GM19239 (cell line): Measurements from ENCODE around the gene FGF6.
"Not testable (repeated sequence)": the region's sequence is repeated elsewhere in the genome, so short reads cannot be mapped to it uniquely, and the experiment has no call there.

Experiments used
- DNase-seq: peaks from one replicate; pipeline ENCODE4 v3.0.0; 2011; ENCODE audit warnings: low spot score; ENCODE audit not compliant: insufficient read length
- FAIRE-seq: peaks from 2 replicates; lab custom pipeline; 2011; peaks lifted over from hg19 to GRCh38; lab: Jason Lieb, UNC

Gene FGF6, protein sequence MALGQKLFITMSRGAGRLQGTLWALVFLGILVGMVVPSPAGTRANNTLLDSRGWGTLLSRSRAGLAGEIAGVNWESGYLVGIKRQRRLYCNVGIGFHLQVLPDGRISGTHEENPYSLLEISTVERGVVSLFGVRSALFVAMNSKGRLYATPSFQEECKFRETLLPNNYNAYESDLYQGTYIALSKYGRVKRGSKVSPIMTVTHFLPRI

DNA sequence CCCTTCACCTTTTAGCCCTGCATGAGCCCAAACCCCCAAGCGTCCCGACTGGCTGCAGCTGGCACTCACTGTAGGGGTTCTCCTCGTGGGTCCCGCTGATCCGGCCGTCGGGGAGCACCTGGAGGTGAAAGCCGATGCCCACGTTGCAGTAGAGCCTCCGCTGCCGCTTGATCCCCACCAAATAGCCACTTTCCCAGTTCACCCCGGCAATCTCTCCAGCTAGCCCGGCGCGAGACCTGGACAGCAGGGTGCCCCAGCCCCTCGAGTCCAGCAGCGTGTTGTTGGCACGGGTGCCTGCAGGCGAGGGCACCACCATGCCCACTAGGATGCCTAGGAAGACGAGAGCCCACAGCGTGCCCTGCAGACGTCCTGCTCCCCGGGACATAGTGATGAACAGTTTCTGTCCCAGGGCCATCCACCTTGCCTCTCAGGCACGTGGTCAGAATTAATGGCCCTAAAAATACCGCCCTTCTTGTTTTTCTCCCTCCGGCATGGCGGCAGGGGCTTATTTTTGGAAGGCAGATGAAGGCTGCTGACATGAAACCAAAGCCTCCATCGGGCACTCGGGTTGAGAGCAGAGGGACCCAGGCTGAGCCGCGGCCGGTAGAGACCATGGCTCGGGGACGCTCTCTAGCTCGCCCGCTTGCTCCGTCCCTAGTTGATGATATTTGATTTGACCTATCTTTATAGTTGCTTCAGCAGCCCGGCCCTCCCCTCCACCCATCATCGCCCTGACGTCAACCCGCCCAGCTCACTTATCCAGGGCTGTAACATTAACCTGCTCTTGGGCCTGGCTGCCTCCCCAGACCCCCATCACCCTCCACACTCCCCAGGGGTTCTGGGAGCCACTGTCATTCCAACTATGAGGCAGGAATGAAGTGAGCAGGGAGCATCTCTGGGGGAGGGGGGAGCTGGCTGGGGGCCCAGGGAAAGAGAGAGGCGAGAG is at the start of gene FGF6:
TSS of gene FGF6 (minus strand) at position 660 of the 946 bp plus-strand sequence. CDS start at position 415, 245 bp downstream.
- DNase-seq: no peak
- FAIRE-seq: no peak

DNA sequence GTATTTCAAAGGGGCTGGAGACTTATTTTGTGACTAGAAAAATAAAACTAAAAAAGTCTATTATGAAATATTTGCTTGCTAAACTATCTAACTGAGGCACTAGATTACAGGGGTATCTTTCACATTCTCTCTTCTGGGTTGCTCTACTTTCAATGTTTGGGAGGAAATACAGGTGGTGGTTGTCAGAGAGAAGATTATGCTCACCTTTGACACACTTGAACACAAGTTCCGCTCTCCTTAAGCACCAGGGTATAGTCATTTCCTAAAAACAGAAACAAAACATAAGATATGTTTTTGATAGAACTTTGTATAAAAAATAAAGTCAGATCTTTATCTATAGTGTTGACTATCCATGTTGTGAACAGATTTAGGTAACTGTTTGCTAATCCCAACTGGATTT is 45.4 kb upstream of the FGF6 start:
- FAIRE-seq (no peak), DNase-seq (no peak)

DNA sequence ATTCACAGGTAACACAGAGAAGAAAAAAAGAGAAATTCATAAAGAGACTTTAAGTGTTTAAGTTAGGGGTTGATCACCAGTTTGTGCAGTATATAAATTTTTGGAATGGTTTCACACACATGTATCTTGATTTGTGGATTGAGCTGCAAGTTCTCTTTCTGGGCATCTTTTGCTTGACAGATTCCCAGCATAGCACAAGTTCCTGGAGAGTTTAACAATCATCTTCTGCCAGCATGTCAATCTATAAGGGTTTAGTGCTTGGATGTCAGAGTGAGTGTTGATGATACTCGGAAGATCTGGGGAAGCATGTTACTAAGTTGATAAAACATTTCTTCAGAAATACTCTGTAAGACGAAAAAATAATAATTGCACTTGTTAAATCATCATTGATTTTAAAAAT is 43.9 kb upstream of the FGF6 start:
- FAIRE-seq (no peak), DNase-seq (no peak)

DNA sequence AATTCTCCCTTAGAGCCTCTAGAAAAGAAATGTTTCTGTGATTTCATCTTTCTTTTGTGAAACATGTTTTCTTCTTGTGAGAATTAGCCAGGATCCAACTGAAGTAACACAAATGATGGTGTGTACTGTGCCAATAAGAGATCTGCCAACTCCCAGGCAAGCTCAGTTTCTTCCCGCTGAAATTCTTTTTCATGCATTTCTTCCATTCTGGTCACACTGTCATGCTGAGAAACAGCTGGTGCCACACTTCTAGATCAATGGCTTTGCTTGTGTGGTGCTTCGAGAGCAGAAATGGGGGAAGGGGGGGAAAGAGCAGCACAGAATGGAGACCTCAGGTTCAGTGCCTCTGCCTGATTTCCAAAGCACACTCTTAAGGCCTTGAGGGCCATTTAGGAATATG is 41.4 kb upstream of the FGF6 start:
- DNase-seq (no peak), FAIRE-seq (peak; percentile 55)

DNA sequence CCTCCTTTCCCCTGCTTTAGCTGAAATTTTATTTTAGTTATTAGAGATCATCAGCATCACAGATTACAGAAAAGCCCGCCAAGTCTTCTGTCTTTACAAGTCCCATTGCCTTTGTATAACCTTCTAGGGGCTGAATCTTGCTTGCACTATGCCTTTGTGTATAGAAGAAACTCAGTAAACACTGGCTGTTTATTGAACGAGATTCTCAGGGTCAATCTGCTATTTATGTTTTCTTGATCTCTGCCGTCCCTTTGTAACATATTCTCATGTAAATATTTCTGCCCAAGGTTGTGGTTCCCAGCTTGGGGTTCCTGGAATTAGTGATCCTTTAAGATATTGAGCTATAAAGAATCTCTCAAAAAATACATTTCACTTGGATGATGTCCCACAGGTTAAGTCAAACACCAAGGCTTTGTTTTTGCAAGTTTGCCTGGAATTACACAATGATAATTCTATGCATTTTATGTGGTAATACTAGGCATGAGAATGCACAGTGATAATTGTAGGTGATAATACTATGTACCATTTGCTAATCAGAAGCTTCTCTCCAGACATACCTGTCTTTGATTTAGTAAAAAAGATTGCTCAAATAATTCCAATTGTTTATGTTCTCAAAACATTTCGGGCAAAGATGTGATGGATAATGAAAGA is 40.6 kb upstream of the FGF6 start:
- no peak for DNase-seq
- no peak for FAIRE-seq

DNA sequence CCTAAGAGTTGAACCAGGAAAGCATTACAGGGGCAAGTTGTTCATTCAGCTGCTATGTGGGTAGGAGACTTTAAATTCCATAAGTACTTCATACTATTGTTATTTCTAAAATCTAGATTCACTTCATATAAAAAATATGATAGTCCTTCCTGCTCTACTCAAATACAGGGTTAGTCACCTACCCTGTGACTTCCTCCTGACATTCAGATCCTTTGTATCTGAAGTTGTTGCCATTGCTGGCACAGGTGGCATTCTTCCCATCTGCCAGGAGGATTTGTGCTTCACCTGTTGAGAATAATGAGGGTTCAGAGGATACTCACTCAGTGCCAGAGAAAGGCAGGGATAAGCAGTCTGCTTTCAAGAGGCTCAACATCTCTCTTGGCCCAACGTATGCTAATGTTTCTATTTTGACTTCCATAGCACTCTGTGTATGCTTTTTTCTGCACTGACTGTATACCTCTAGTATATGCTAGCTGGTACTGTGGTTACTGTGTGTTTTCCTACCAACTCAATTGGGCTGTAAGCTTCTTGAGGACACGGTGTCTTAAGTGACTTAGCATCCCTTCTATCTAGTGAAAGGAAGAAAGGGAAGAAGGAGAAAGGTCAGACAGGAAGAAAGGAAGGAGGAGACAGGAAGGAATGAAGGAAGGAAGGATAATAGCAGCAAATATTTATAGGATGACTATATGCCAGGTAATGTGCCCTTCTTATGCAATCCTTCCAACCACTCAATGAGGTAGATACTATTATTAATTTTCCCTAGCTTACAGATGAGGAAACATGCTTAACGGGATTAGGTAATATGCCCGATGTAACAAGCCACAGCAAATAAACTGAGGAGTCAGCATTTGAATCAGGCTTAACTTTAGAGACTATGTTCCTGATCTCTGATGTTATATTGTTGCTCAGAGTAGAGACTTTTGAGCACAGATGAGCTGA is 38.5 kb upstream of the FGF6 start:
- DNase-seq: no peak
- FAIRE-seq: no peak

DNA sequence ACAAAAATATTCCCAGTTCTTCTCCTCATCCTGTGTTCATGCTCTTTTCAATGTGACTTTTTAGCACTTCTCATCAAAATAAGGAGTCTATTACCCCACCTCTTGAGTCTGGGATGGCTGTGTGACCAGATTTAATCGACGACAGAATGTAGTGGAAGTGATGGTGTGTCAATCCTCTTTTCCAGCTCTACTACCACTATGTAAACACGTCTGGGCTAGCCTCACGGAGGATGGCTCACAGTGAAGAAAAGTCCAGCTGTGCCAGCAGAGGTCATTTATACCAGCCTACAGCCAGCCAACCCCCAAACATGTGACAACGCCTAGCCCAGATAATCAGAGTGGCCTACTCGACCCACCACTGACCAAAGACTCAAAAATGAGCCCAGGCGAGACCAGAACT is 37.3 kb upstream of the FGF6 start:
- FAIRE-seq (no peak), DNase-seq (no peak)

DNA sequence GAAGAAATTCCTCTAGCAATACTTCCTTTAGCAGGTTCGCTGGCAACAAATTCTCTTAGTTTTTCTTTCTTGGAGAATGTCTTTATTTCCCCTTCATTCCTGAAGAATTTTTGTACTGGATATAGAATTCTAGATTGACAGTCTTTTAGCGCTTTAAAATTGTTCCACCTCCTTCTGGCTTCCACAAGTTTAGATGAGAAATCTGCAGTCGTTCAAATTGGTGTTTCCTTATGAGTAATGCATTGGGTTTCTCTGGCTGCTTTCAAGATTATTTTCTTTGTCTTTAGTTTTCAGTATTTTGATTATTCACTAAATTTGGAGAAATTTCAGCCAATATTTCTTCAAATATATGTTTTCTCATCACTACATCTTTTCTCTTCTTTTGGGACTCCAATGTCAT is 33.3 kb upstream of the FGF6 start:
- FAIRE-seq (no peak), DNase-seq (no peak)

DNA sequence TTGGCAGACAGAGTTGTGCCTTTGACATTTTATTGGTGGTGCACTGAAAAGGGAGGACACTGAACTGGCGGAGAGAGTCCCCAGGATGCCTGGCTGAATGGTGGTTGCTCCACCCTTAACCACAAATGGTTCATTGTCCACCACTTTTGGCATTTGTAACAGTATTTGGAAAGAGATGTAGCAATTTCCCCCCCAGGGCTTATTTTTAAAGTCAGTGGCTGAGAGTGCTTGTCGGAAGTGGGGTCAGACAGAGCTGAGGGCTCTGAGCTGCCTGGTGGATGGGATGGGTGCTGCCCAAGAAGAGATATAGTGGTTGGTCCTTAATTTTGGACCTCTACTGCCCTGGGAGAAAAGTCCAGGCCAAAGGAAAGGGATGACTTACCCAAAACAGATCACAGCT is 31.5 kb upstream of the FGF6 start:
- DNase-seq (no peak), FAIRE-seq (no peak)

DNA sequence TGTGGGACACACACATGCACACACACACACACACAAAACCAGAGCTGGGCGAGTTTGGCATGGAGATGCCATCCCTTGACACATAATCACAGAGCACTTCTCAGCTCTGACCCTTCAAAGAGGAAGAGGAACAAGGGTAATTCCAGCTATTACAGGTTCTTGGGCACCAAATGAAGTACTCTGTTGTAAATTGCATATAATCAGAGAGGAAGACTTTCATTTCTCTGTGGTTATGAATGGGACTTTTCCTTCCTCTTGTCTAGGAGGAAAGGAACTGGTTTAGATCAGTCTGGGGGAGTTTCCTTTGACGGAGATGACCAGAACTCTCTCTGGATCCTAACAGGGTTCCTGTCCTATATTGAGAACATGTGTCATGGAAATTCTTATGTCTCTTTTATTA is 26.4 kb upstream of the FGF6 start:
- FAIRE-seq (no peak), DNase-seq (no peak)

DNA sequence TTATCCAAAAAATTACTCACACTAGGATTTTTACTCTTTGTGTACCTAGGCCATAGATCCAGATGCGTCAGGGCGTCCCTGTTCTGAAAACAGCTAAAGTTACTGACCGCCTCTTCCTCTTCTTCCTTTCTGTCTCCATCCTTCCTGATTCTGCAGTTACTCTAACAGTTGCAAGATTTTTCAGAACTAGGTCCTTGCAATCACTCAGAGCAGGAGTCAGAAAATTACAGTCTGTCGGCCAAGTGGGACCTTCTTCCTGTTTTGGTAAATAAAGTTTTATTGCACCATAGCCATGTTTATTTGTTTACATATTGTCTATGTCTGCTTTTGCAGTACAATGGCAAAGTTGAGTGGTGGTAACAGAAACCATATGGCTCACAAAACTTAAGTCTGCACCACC is 25.6 kb upstream of the FGF6 start:
- FAIRE-seq: no peak
- no peak for DNase-seq

DNA sequence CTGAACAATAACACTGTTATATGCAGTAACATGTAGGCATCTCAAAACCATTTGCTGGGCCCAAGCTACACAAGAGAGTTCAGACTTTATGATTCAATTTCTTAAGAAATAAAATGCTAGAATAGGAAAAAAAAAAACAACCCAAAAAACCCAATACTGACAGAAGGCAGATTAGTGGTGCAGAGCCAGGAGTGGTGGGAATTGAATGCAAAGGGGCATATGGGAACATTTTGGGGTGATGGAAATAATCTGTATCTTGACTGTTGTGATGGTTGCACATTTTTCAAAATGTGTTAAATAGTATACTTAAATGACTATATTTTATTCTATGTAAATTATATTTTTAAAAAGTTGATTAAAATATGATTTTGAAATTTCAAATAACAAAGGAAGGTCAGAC is 23.4 kb upstream of the FGF6 start:
- DNase-seq (no peak), FAIRE-seq (no peak)

DNA sequence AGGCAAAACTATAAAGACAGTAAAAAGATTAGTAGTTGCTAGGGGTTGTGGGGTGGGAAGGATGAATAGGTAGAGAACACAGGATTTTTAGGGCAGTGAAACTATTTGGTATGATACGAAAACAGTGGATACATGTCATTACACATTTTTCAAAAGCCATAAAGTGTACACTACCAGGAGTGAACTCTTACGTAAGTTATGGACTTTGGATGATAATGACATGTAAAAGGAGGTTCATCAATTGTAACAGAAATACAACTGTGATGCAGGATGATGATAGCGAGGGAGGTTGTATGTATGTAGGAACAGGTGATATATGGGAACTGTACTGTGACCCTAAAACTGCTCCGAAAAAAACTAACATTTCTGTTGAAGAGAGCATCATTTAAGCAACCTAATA is 15.1 kb upstream of the FGF6 start:
- FAIRE-seq (no peak), DNase-seq (no peak)

DNA sequence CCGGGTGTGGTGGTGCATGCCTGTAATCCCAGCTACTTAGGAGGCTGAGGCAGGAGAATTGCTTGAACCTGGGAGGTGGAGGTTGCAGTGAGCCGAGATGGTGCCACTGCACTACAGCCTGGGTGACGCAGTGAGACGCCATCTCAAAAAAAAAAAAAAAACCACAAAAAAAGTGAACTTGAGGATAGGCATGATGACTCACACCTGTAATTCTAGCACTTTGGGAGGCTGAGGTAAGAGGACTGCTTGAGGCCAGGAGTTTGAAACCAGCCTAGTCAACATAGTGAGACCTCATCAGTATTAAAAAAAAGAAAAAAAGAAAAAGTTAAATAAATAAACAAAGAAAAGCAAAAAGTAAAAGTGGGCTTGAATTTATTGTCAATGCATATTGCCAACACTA is 10.2 kb upstream of the FGF6 start:
- FAIRE-seq, DNase-seq: not testable (repeated sequence)

DNA sequence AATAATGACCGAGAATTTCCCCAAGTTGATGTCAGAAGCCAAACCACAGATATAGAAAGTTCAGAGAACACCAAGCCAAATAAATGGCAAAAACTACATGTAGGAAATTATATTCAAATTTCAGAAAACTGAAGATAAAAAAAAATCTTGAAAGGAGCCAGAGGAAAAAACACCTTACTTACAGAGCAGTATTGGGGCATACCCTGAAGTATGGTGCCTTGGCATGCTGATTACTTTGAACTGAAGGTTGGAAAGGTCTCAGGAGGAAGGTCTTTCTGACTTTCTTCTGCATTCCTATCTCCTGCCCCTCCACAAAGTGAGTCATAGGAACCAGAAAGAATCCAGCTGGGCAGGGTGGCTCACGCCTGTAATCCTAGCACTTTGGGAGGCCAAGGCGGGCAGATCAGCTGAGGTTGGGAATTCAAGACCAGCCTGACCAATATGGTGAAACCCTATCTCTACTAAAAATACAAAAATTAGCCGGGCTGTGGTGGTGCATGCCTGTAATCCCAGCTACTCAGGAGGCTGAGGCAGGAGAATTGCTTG is 8.8 kb upstream of the FGF6 start:
- no peak for FAIRE-seq
- DNase-seq: no peak

DNA sequence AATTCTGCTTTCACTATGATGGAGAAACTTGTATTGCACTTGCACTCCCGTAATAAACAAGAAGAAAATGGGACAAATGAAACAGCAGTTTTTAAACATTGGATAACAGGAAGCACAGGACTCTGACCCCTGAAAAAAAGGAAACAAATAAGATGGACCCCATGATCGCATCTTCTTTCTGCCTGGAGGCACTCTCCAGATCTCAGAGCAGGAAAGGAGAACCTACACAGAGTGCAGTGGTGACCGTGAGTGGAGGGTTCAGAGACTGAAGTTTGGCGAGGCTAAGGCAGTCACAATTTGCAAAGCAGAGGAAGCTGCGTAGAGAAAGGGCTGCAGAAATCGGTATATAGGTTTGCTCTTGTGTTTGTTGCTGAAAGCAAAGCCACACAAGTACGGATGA is 6.1 kb upstream of the FGF6 start:
- FAIRE-seq (no peak), DNase-seq (no peak)

DNA sequence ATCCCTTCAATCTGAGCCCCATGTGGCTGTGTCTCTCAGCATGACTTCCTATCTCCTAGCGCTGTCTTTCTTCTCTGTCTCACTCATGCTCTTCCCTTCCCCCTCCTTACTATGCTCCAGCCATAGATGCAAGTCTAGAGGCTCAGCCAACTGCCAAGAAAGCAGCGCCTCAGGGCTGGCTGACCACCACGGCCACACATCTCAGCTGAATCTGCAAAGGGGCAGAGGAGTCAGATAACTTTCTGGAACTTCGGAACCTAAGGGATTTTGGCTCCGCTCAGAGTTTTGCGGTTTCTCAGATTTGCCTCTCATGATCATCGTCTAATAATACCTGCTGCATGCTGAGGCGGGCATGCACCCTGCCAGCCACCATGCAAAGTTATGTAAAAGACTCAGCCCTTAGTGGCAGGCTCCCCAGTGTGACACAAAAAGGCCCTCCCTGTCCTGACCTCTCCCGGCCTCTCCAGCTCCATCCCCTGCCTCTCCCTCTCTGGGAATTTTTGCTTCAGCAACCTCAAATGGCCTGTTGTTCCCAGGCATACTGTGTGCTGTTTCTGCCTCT is 5.0 kb upstream of the FGF6 start:
- DNase-seq: no peak
- no peak for FAIRE-seq

DNA sequence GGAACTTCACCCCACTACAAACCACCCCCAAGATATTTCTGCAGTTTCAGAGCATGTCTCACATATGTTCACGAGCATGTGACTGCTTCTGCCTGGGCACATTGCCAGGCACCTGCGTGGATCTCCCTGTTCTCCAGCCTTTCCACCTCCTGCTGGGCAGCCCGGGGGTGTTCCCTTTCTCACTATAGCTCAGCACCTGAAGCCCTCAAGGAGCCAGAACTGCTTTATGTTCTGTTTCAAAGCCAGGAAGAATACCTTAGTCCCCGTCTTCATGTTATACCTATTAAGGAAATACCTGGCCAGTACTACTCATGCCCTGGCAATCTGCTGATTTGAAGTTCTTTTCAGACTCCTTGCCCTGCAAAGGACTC is 4.2 kb upstream of the FGF6 start:
- FAIRE-seq: no peak
- DNase-seq: no peak

DNA sequence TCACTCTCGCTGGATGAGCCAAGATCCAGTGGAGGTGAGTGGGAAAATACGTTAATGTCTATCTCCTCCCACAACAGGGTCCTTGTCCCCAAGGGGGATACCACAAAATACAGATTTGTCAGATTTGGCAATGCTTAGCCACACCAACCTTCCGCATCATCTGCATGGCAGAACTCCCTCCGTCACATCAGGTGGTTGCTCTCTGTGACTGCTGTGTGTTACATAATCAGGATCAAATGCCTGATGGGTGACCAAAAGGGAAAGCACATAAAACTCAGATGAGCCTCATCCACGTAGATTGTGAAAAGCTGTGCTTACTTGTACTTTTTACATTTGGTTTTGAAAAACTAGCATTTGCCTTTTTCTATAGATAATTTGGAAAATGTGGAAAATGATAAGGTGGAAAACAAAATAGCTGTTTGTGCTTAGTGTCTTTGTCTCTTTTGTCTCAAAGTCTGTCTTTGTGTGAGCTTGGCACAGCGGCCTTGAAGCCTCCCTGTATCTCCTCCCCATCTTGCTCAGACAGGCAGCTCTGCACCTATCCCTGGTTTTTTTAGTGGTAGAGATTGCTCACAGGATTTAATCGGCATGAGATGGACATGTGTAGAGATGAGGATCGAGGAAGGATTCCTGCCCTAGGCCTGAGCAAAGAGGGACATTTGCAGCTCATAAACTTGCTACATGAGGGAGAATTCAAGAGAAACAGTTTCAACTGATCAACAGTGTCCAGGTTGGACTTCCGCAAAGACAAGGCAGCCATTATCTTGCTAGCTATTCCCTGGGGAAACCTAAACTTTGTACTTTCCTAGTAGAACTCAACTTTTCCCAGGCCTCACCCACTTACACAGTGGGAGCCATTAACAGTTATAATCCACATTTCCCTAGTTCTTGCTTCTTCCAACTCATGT is 3.6 kb upstream of the FGF6 start:
- no peak for FAIRE-seq
- DNase-seq: no peak
